GM23248 (cell line): ENCODE results near the gene AVPR1B.

ENCODE experiments used
- EZH2 ChIP-seq: fragments of 200-600 bp; sonication (generic); IDR thresholded peaks from 2 replicates; pipeline ENCODE4 v1.6.1; 2018; ENCODE audit warnings: antibody characterized with exemption, mild to moderate bottlenecking; ENCODE audit not compliant: insufficient read depth, poor library complexity, severe bottlenecking
- EZH2phosphoT487 ChIP-seq: fragments of 200-600 bp; sonication (generic); IDR thresholded peaks from 2 replicates; pipeline ENCODE4 v1.6.1; 2018; ENCODE audit warnings: antibody characterized with exemption, moderate library complexity, mild to moderate bottlenecking, low read depth; ENCODE audit not compliant: insufficient read depth

GRCh38 chr1:206066479-206067171 is 50.6 kb downstream of the AVPR1B start:
- TF ChIP-seq EZH2 (no peak), EZH2phosphoT487 (no peak)
